ENCODE results near the gene NUP210.

The NUP210 gene

DNA sequence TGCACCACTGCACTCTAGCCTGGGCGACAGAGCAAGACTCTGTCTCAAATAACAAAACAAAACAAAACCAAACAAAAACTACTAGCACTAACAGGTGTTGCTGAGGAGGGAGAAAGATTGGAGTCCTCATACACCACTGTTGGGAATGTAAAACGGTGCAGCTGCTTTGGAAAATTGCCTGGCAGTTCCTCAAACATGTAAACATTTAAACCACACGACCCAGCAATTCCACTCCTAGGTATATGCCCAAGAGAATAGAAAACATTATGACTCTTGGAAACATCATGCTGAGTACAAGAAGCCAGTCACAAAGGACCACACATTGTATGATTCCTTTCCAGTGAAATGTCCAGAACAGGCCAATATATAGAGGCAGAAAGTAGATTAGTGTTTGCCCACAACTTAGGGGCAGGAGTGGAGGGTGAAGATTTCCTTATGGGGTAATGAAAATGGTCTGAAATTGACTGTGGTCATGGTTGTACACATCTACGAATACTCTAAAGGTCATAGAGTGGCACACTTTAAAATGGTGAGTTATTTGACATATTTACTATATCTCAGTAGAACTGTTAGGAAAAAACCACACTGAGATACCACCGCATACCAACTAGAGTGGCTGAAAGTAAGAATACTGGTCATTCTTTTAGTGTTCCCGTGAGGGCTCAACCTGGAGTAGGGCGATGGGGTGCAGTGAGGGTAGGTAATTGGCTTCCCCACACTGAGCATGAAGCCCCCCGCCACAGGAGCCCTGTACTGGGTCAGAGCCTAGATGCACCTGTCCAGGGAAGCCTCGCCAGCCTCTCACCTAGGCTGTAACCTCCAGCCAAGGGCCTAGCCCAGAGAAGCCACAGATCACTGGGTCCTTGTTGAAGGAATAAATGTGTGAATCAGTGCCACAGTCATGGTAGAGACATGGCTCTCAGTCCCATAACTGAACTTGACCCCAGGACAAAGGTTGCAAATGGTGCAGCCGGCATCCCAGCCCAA, 131.1 kb downstream of the NUP210 start:
- TF ChIP-seq, protein P1, sequence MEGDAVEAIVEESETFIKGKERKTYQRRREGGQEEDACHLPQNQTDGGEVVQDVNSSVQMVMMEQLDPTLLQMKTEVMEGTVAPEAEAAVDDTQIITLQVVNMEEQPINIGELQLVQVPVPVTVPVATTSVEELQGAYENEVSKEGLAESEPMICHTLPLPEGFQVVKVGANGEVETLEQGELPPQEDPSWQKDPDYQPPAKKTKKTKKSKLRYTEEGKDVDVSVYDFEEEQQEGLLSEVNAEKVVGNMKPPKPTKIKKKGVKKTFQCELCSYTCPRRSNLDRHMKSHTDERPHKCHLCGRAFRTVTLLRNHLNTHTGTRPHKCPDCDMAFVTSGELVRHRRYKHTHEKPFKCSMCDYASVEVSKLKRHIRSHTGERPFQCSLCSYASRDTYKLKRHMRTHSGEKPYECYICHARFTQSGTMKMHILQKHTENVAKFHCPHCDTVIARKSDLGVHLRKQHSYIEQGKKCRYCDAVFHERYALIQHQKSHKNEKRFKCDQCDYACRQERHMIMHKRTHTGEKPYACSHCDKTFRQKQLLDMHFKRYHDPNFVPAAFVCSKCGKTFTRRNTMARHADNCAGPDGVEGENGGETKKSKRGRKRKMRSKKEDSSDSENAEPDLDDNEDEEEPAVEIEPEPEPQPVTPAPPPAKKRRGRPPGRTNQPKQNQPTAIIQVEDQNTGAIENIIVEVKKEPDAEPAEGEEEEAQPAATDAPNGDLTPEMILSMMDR (IDR thresholded peaks at IDR 0.05; ENCODE audit: borderline replicate concordance, extremely low read depth, low read length, poor library complexity, severe bottlenecking): no peak
- no peak for TF ChIP-seq EZH2 (IDR thresholded peaks at IDR 0.05; ENCODE audit: borderline replicate concordance, low read depth, low read length, severe bottlenecking)
- H3K4me1 ChIP-seq (ENCODE audit: insufficient read depth, low read length): no peaks in the 10 kb centered on the region
- no peak overlapping the region for H2AFZ ChIP-seq (ENCODE audit: low read depth, low read length)
- H3K4me2 ChIP-seq (ENCODE audit: insufficient read depth, low read length): no peak overlapping the region
- no peaks in the 10 kb centered on the region for H3K27me3 ChIP-seq (ENCODE audit: insufficient read depth, low read length, poor library complexity)
- no peaks in the 10 kb centered on the region for H3K79me2 ChIP-seq (ENCODE audit: insufficient read depth, low read length)
- peaks cover 17% of the 10 kb centered on the region for H3K9me3 ChIP-seq (ENCODE audit: insufficient read depth, low read length, severe bottlenecking)
- no peak for ATAC-seq (ENCODE audit: insufficient read depth, low read depth)
- H4K20me1 ChIP-seq (ENCODE audit: insufficient read depth, low read length): no peaks in the 10 kb centered on the region
- no peak overlapping the region for H3K27ac ChIP-seq (ENCODE audit: low read length)
- DNase-seq: no peak
- no peak overlapping the region for H3K9ac ChIP-seq (ENCODE audit: low read depth, low read length)
- no peak overlapping the region for H3K4me3 ChIP-seq (ENCODE audit: low read depth in 1 of 2, low read length in 2 of 2)
- H3K36me3 ChIP-seq (ENCODE audit: insufficient read depth, low read length): no peaks in the 10 kb centered on the region

DNA sequence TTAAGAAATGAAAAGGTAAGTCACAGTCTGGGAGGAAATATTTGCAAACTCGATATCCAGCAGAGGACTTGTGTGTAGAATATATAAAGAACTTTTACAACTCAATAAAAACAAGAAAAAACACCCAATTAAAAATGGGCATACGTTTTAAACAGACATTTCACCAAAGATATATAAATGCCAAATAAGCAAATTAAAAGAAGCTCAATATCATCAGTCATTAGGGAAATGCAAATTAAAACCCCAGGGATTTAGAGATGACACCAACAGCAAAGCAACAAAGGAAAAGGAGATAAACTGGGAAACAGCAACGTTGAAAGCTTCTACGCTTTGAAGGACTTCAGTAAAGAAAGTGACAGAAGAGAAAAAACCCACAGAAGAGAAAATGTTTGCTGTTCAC, 132.3 kb downstream of the NUP210 start:
- ATAC-seq (ENCODE audit: insufficient read depth, low read depth) (no peak), DNase-seq (no peak)
- Histone ChIP-seq H3K9me3 (ENCODE audit: insufficient read depth, low read length, severe bottlenecking) (peaks cover 23% of the 10 kb centered on the region), H3K4me2 (ENCODE audit: insufficient read depth, low read length) (no peak overlapping the region), H2AFZ (ENCODE audit: low read depth, low read length) (no peak overlapping the region), H4K20me1 (ENCODE audit: insufficient read depth, low read length) (no peaks in the 10 kb centered on the region), H3K27me3 (ENCODE audit: insufficient read depth, low read length, poor library complexity) (peaks cover 4% of the 10 kb centered on the region), H3K27ac (ENCODE audit: low read length) (no peak overlapping the region), H3K36me3 (ENCODE audit: insufficient read depth, low read length) (no peaks in the 10 kb centered on the region), H3K4me3 (ENCODE audit: low read depth in 1 of 2, low read length in 2 of 2) (no peak overlapping the region), H3K79me2 (ENCODE audit: insufficient read depth, low read length) (no peaks in the 10 kb centered on the region), H3K4me1 (ENCODE audit: insufficient read depth, low read length) (peaks cover 3% of the 10 kb centered on the region; the same call in 1 of the 2 replicates), H3K9ac (ENCODE audit: low read depth, low read length) (no peak overlapping the region)
- TF ChIP-seq, protein P1 (IDR thresholded peaks at IDR 0.05; ENCODE audit: borderline replicate concordance, extremely low read depth, low read length, poor library complexity, severe bottlenecking): no peak
- no peak for TF ChIP-seq EZH2 (IDR thresholded peaks at IDR 0.05; ENCODE audit: borderline replicate concordance, low read depth, low read length, severe bottlenecking)

DNA sequence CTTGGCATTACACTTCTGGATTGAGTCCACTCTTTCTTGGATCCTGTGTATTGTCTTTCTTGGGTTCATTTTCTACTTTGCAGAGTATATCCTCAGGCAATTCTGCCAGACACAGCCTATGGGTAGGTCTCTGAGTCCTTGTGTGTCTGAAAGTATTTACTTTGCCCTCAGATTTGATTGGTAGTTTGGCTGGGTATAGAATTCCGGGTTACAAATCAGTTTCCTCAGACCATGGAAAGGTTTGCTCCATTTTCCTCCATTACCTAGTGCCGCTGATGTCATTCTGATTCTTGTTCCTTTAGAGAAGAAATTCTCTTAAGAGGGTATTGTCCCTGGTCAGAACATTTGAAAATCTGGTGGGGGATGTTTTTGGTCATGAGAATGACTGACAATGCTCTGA, 133.2 kb downstream of the NUP210 start:
- TF ChIP-seq, protein P1 (IDR thresholded peaks at IDR 0.05; ENCODE audit: borderline replicate concordance, extremely low read depth, low read length, poor library complexity, severe bottlenecking): no peak
- no peak for TF ChIP-seq EZH2 (IDR thresholded peaks at IDR 0.05; ENCODE audit: borderline replicate concordance, low read depth, low read length, severe bottlenecking)
- peaks cover 23% of the 10 kb centered on the region for H3K9me3 ChIP-seq (ENCODE audit: insufficient read depth, low read length, severe bottlenecking)
- H4K20me1 ChIP-seq (ENCODE audit: insufficient read depth, low read length): no peaks in the 10 kb centered on the region
- DNase-seq: no peak
- no peak overlapping the region for H3K27ac ChIP-seq (ENCODE audit: low read length)
- H3K27me3 ChIP-seq (ENCODE audit: insufficient read depth, low read length, poor library complexity): peaks cover 4% of the 10 kb centered on the region
- H3K36me3 ChIP-seq (ENCODE audit: insufficient read depth, low read length): no peaks in the 10 kb centered on the region
- no peak overlapping the region for H3K4me3 ChIP-seq (ENCODE audit: low read depth in 1 of 2, low read length in 2 of 2)
- ATAC-seq (ENCODE audit: insufficient read depth, low read depth): no peak
- no peak overlapping the region for H3K4me2 ChIP-seq (ENCODE audit: insufficient read depth, low read length)
- H2AFZ ChIP-seq (ENCODE audit: low read depth, low read length): no peak overlapping the region
- no peak overlapping the region for H3K9ac ChIP-seq (ENCODE audit: low read depth, low read length)
- no peaks in the 10 kb centered on the region for H3K79me2 ChIP-seq (ENCODE audit: insufficient read depth, low read length)
- peaks cover 9% of the 10 kb centered on the region for H3K4me1 ChIP-seq (ENCODE audit: insufficient read depth, low read length)
